GM12801 (cell line): ENCODE data around the gene SAMD1.

ENCODE experiments used
- TF ChIP-seq, protein P1 (sequence below): IDR thresholded peaks from one replicate; pipeline ENCODE4 v1.5.1; 2011; ENCODE audit warnings: control low read depth; ENCODE audit not compliant: insufficient read length; ENCODE audit errors: extremely low read depth

Gene SAMD1

GRCh38 chr19:14039181-14039580, 51.4 kb downstream of the SAMD1 start:
- TF ChIP-seq, protein P1, sequence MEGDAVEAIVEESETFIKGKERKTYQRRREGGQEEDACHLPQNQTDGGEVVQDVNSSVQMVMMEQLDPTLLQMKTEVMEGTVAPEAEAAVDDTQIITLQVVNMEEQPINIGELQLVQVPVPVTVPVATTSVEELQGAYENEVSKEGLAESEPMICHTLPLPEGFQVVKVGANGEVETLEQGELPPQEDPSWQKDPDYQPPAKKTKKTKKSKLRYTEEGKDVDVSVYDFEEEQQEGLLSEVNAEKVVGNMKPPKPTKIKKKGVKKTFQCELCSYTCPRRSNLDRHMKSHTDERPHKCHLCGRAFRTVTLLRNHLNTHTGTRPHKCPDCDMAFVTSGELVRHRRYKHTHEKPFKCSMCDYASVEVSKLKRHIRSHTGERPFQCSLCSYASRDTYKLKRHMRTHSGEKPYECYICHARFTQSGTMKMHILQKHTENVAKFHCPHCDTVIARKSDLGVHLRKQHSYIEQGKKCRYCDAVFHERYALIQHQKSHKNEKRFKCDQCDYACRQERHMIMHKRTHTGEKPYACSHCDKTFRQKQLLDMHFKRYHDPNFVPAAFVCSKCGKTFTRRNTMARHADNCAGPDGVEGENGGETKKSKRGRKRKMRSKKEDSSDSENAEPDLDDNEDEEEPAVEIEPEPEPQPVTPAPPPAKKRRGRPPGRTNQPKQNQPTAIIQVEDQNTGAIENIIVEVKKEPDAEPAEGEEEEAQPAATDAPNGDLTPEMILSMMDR, result no peak
